Measurements from ENCODE around the gene OPN1MW3.
"Not testable (repeated sequence)": the region's sequence is repeated elsewhere in the genome, so short reads cannot be mapped to it uniquely, and the experiment has no call there.

OPN1MW3 gene

DNA sequence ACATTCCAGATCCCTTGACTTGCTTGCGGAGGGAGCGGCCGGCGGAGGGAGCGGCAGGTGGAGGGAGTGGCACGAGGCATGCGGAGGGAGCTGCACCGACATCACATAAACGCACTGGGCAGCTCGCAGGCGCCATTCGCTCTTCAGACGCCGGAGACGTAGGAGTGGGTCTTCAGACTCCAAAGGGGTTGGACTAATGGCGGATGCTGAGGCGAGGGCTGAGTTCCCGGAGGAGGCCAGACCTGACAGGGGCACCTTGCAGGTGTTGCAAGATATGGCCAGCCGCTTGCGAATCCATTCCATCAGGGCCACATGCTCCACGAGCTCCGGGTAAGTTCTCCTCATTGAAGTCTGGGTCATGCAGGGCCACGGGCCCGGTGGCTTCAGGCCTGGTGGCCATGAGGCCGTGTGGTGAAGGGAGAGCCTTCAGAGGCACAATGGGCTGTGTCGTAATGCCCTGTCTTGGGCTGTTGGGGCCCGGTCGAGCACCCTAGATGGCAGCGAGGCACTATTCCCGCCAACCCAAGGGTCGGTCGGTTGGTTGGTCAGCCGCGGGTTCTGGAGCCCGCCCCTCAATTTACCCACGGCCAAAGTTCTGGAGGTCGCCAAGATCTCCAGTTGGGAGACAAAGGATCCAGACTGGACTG, 38.4 kb downstream of the OPN1MW3 start, which contains the start of gene TKTL1:
Gene TKTL1 (plus strand): TSS at position 132 of the 647 bp plus-strand sequence. CDS start 65 bp downstream, at position 197.
- no peak for DNase-seq (ENCODE audit: low spot score)

DNA sequence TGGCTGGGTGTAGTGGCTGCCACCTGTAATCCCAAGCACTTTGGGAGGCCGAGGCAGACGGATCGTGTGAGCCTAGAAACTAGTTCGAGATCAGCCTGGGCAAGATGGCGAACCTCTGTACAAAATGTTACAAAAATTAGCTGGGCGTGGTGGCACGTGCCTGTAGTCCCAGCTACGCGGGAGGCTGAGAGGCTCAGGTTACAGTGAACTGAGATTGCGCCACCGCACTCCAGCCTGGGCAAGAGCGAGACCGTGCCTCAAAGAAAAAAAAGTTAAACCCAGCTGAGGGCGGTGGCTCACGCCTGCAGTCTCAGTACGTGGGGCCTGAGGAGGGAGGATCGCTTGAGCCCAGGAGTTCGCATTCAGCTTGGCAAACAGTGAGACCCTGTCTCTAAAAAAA, 39.3 kb downstream of the OPN1MW3 start:
- no peak for DNase-seq (ENCODE audit: low spot score)

DNA sequence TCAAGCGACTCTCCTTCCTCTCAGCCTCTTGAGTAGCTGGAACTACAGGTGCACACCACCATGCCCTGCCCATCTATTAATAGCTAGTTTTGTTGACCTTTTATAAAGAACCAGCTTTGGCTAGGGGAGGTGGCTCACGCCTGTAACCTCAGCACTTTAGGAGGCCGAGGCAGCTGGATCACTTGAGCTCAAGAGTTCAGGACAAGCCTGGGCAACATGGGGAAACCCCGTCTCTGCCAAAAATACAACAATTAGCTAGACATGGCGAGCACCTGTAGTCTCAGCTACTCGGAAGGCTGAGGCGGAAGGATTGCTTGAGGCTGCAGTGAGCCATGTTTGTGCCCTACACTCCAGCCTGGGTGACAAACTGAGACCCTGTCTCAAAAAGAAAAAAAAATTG, 40.9 kb downstream of the OPN1MW3 start:
- no peak for DNase-seq (ENCODE audit: low spot score)

DNA sequence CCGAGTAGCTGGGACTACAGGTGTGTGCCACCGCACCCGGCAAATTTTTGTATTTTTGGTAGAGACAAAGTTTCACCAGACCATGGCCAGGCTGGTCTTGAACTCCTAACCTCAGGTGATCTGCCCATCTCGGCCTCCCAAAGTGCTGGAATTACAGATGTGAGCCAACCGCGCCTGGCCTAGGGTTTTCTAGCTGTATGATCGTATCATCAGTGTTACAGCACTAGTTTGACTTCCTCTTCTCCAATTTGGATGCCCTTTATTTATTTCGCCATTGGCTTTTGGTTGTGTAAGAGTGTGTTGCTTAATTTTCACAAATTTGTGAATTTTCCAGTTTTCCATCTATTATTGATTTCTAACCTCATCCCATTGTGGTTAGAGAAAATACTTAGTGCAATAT, 43.4 kb downstream of the OPN1MW3 start:
- DNase-seq (ENCODE audit: low spot score) = no peak

DNA sequence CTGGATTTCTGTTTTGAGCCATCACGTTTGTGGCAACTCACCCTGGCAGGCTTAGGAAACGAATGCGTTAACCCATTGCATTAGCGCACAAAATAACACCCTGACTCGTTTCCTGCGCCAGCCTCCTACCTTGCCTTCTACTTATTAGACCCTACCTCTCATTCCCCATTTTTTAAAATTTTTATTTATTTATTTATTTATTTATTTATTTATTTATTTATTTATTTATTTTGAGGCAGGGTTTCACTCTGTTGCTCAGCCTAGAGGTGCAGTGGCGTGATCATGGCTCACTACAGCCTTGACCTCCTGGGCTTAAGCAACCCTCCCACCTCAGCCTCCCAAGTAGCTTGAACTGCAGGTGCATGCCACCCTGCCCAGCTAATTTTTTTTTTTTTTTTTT, 45.6 kb downstream of the OPN1MW3 start:
- DNase-seq (ENCODE audit: low spot score) = not testable (repeated sequence)

DNA sequence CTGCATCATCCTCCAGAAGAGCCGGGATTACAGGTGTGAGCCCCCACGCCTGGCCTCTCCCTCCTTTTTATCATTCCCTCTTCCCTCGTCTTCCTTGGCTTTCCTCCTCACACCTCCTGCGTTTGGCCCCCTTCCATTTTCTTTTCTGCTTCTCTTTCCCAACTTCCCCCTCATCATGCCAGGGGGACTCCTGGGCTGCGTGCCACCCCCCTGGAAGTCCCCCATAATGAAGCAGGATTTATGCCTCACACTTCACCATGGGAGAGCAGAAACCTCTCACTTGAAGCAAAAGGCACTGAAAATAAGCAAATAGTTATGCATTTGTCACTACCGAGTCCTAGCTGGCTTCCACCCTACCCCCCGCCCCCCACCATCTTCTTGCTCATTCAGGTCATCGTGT, 46.1 kb downstream of the OPN1MW3 start:
- DNase-seq (ENCODE audit: low spot score) = no peak

DNA sequence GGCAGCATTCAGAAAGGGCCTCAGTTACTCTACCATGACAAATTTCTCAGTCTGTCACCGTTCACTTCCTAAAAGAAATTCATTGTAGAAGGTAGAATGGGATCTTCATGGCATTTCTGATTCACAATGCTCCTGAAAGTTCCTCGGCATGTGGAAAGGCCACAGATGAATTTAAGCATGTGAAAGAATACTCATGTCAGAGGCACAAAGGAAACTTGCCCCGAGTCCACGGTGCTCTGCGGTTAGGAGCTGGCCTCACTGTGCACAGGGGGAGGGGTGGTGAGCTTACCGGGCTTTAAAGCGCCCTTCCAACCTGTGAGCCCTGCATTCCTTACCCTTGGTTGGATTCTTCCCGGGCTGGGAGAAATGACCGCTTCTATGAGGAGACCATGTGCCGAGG, 47.5 kb downstream of the OPN1MW3 start:
- no peak for DNase-seq (ENCODE audit: low spot score)

DNA sequence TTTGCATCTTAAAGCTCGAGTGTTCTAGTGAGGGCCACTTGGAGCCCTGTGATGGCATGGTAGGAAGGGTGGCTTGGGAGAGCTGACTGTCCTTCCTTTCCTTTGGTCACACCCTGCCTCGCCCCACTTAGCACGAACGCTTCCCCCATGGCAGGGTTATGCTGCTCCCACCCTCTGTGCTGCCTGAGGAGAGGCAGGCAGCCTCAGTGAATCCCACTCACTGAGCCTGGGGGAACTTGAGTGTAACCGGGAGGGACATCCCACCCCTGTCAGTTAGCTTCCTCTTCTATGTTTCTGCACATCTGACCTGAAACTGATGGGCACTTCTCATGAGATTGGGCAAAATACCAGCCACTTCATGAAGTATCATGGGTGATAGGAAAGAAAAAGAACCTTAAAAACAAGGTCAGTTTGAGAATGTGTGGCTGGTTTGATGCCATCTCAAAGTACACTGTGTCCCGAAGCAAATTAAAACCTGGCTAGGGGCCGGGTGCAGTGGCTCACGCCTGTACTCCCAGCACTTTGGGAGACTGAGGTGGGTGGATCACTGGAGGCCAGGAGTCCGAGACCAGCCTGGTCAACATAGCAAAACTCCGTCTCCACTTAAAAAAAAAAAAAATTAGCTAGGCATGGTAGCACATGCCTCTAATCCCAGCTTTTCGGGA, 48.3 kb downstream of the OPN1MW3 start:
- DNase-seq (ENCODE audit: low spot score) = no peak

DNA sequence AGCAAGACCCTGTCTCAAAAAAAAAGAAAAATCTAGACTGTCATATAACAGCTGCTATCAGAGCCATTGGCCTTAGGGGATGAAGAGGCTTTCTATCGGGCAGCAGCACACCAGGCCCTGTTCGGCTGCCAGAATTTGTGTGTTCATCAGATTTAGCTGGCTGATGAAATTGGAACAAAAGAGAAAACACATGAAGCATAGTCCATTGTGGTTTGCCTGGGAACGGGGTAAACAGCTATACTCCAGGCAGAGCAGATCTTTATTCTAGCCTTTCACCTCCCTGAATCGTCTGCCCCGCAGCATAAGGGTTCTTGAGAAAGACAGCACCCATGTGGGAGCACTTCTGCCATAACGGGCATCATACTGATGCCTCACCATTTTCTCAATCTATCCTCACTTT, 49.8 kb downstream of the OPN1MW3 start:
- no peak for DNase-seq (ENCODE audit: low spot score)

DNA sequence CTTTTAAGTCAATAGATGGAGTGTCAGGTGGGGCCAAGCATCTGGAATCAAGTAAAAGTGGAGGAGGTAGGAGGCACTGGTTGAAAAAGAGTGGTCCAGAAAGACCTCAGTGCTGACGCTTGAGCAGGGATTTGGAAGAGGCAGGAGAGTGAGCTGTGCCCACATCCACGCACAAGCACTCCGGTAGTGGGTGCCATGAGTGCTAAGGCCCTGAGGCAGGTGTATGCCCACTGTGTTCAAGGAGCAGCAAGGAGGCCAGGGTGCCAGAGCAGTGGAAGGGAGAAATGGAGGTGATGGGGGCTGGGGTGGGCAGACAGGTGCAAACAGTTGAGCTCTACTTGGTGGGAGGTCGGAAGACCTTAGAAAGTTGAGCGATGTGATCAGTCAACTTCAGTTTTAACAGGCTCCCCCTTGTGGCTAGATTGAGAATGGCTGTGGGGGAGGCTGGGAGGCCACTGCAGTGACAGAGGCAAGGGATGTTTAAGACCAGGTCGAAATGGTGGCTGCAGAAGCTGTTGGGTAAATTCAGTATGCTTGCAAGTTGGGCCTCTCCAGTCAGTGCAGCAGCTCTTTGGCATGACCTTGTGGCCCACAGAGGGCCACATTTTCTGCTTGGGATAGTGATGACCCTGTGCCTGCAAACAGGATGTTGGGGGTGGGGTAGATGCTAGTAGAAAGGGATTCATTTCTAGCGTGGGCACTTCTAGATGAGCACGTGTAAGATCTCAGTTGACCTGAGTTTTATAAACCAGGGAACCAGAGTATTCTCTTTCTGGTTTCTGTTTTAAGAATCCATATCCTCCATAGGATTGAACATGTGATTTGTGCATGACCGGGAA, 50.9 kb downstream of the OPN1MW3 start:
- peak; percentile 35 for DNase-seq (ENCODE audit: low spot score)

DNA sequence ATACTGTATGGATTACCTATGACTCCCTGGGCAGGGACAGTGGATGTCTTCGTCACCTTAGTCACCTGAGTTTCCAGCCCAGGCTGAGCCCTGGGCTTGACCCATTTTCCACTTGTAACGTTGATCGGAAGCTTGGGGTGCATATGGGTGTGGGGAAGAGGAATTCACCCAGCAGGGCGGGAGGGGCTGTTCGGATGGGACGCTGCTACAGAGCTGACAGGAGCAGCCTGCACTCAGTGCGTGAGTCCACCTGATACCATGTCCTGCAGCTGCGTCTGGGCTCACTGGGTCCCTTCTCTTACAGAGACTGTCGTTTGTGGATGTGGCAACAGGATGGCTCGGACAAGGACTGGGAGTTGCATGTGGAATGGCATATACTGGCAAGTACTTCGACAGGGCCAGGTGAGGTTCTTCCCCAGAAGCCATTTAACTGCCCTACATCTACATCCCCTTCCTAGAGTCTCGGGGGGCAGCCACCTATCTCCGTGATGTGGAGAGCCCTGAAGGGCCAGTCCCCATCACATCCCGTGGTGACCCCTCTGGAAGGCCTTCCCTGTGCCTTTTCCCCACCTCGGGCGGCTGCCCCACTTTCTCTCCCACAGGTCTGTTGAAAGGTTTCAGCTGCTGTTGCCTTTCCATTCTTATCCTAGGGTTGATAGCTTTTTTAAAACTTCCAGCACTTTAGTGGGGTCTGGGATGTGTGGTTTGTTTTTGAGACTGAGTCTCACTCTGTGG, 51.8 kb downstream of the OPN1MW3 start:
- no peak for DNase-seq (ENCODE audit: low spot score)

DNA sequence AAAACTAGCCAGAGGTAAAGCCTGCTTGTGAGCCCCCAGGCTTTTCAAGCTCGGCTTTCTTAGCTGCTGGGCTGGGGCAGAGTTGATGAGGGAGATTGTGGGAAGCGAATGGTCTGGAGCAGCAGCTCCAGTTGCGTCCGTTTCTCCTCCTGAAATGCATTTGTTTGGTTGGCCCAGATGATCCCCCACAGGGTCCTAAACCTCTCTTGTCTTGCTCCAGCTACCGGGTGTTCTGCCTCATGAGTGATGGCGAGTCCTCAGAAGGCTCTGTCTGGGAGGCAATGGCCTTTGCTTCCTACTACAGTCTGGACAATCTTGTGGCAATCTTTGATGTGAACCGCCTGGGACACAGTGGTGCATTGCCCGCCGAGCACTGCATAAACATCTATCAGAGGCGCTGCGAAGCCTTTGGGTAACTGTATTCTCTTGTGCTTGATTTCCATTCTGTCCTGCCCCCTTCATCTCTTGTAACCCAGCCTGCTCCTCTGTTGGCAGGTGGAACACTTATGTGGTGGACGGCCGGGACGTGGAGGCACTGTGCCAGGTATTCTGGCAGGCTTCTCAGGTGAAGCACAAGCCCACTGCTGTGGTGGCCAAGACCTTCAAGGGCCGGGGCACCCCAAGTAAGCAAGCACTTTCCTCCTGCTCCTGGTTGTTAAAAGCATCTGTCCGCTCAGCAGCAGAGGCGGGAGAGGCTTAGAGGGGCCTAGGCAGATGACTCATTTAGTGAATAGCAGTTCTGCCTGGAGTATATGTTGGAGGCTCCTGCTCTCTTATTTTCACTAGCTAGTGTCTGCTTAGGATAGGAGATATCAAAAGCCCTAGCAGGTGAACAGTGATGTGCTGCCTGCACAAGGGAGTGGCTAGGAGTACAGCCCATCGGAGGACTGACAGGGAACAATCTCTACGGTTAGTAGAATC, 53.5 kb downstream of the OPN1MW3 start:
- no peak for DNase-seq (ENCODE audit: low spot score)

DNA sequence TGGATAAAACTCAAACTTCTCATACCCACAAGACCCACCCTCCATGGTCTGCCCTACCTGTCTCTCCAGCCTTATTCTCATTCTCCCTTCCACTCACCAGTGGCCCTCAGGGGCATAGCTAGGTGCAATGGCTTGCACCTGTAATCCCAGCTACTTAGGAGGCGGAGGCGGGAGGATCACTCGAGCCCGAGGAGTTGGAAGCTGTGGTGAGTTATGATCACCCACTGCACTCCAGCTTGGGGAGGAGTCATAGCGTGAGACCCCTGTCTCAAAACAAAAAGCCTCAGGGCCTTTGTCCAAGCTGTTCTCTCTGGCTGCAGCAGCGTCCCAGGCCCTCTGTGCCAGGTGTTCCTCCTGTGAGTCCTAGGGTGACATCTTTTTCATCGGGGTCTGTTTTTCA, 54.7 kb downstream of the OPN1MW3 start:
- no peak for DNase-seq (ENCODE audit: low spot score)

DNA sequence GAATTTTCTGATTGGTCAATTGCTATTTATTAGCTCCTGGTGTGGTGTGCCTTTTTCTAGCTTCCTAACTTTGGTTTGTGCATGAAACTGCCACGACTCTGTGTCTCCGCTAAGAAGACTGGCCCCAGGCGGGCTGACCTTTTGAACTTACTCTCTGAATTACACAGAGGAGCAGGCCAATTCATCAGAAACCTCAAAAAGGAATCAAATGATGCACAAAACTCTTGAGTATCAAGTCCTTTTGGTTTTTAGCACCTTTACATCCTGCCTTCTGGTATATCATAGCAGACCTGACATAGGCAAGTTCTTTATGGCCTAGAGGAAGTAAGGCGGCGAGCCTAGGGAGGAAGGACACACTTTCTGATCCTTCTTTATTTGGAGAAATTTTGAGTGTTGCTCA, 55.8 kb downstream of the OPN1MW3 start:
- no peak for DNase-seq (ENCODE audit: low spot score)

DNA sequence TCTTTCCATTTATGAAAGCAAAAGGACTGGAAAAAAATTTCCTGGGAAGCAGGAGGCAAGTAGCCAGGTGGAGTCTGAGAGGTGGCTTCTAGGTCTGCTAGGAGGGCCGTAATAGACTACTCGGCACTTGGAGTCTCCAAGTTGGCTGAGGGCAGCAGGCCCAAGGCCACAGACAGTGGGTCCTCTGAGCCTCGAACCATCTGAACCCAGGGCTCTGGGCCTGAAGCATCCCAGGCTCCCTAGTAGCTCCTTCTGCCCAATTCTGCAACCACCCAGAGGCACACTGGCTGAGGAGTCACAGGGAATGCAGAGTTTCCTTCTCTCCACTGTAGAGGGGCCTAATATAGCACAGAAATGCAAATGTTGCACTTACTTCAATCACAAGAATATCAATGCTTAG, 58.0 kb downstream of the OPN1MW3 start:
- no peak for DNase-seq (ENCODE audit: low spot score)

DNA sequence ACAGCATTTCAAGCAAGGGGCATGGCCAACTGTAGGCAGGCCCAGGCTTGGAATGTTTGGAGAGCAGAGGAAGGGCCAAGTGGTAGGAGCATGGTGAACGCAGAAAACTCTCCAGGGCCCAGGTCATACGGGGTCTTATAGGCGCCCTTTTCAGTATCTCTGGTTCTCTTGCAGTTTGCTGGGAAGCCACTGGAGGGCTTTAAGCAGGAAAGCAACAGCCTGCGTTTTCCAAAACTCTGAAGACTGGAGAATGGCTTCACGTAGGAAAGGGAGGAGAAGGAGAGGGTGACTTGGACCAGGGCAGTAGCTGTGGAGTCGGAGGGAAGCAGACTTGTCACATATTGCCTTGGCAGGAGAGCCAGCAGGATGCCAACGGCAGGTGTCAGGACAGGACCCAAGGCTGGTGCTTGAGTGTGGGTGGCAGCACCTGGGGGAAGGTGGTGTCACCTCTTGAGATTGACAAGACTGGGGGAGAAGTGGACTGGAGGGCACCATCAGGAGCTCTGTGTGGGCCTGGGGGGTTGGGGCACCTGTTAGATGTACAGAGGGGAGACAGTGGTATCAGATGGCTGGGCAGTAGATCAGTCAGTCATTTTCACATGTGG, 60.1 kb downstream of the OPN1MW3 start:
- DNase-seq (ENCODE audit: low spot score) = peak; percentile 40

DNA sequence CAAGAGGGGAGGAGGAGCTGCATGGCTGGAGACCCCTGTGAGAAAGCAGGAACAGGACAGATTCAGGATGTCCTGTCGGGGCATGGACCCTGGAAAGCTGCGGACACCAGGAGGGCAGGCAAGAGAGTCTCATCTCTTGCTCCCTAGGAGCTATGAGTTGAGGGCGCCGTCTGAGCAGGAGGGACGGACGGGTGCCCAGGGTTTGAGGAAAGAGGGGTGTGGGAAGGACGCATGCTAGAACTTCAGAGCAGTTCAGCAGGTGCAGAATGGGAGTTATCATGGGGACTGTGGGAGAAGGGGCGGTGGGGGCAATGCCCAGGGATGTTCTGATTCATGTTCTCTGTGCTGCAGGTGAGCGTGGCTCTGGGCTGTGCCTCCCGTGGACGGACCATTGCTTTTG, 63.0 kb downstream of the OPN1MW3 start:
- DNase-seq (ENCODE audit: low spot score) = no peak
